Neuronal stem cell (in vitro differentiated cells): Measurements from ENCODE around the gene SLC25A22.

ENCODE experiments used
- DNase-seq: peaks from one replicate; pipeline ENCODE4 v3.0.0-alpha.2; 2013; ENCODE audit warnings: low spot score
- H2AFZ ChIP-seq: one replicate; pipeline ENCODE4 v1.6.1; 2013; ENCODE audit warnings: mild to moderate bottlenecking, low read length, inconsistent platforms
- H2AK5ac ChIP-seq: 2 replicates; pipeline ENCODE4 v1.6.1; 2013; ENCODE audit warnings: low read depth, mild to moderate bottlenecking, inconsistent platforms, low read length, moderate library complexity, mixed read lengths
- H2BK120ac ChIP-seq: 2 replicates; pipeline ENCODE4 v1.6.1; 2013; ENCODE audit warnings: low read depth, mild to moderate bottlenecking, inconsistent platforms, low read length, moderate library complexity, mixed read lengths
- H2BK12ac ChIP-seq: one replicate; pipeline ENCODE4 v1.6.1; 2013; ENCODE audit warnings: low read length, inconsistent platforms
- H2BK15ac ChIP-seq: 2 replicates; pipeline ENCODE4 v1.6.1; 2013; ENCODE audit warnings: mild to moderate bottlenecking, low read length, inconsistent platforms, mixed read lengths
- H2BK5ac ChIP-seq: one replicate; pipeline ENCODE4 v1.6.1; 2013; ENCODE audit warnings: inconsistent platforms, mild to moderate bottlenecking, low read length, moderate library complexity
- H3K14ac ChIP-seq: one replicate; pipeline ENCODE4 v1.6.1; 2013; ENCODE audit warnings: low read length, inconsistent platforms
- H3K18ac ChIP-seq: 2 replicates; pipeline ENCODE4 v1.6.1; 2013; ENCODE audit warnings: low read length, inconsistent platforms
- H3K23ac ChIP-seq: 2 replicates; pipeline ENCODE4 v1.6.1; 2013; ENCODE audit warnings: low read depth, mild to moderate bottlenecking, mixed read lengths, low read length, inconsistent platforms; ENCODE audit not compliant: poor library complexity
- H3K27ac ChIP-seq: replicated peaks from 3 replicates; pipeline ENCODE4 v1.5.1; 2013; ENCODE audit warnings: low read length, inconsistent platforms
- H3K27me3 ChIP-seq, 3 experiments: 2 replicates each; pipeline ENCODE4 v1.6.1; 2013; ENCODE audit warnings: low read length in 3 of 3, mild to moderate bottlenecking in 2 of 3, inconsistent platforms in 1 of 3, low read depth in 1 of 3, mixed read lengths in 1 of 3, moderate library complexity in 1 of 3; ENCODE audit not compliant: control insufficient read depth in 3 of 3, insufficient read depth in 3 of 3
- H3K36me3 ChIP-seq, 2 donors: replicated peaks in 1 of 2; 2 replicates each; pipeline ENCODE4 v1.6.1; 2013; ENCODE audit warnings: low read length in 2 of 2; ENCODE audit not compliant: control insufficient read depth in 2 of 2, insufficient read depth in 2 of 2
- H3K4ac ChIP-seq: 2 replicates; pipeline ENCODE4 v1.6.1; 2013; ENCODE audit warnings: inconsistent platforms, mild to moderate bottlenecking, low read length, moderate library complexity
- H3K4me1 ChIP-seq, 2 donors: 1 replicate in 1 of 2; 2 replicates in 1 of 2; pipeline ENCODE4 v1.6.1; 2013; ENCODE audit warnings: low read length in 2 of 2, low read depth in 1 of 2; ENCODE audit not compliant: control insufficient read depth in 2 of 2, insufficient read depth in 1 of 2
- H3K4me2 ChIP-seq: one replicate; pipeline ENCODE4 v1.6.1; 2013; ENCODE audit warnings: mild to moderate bottlenecking, low read length, inconsistent platforms; ENCODE audit not compliant: insufficient read depth, poor library complexity, severe bottlenecking
- H3K4me3 ChIP-seq, 2 donors: 2 replicates each; pipeline ENCODE4 v1.5.1; 2013; ENCODE audit warnings: low read length in 2 of 2, mild to moderate bottlenecking in 2 of 2, inconsistent platforms in 1 of 2, moderate library complexity in 1 of 2
- H3K79me1 ChIP-seq: one replicate; pipeline ENCODE4 v1.6.1; 2013; ENCODE audit warnings: low read depth, mild to moderate bottlenecking, inconsistent platforms, low read length, moderate library complexity
- H3K9ac ChIP-seq: one replicate; pipeline ENCODE4 v1.6.1; 2013; ENCODE audit warnings: mild to moderate bottlenecking, low read depth, low read length, inconsistent platforms; ENCODE audit not compliant: poor library complexity
- H3K9me3 ChIP-seq, 2 donors: replicated peaks in 1 of 2; 2 replicates each; pipeline versions ENCODE3 to v1.6.1; 2013; ENCODE audit warnings: low read length in 2 of 2, mild to moderate bottlenecking in 2 of 2, inconsistent platforms in 1 of 2, low read depth in 1 of 2, mixed read lengths in 1 of 2, moderate library complexity in 1 of 2; ENCODE audit not compliant: control insufficient read depth in 2 of 2, insufficient read depth in 1 of 2
- H4K8ac ChIP-seq: one replicate; pipeline ENCODE4 v1.6.1; 2013; ENCODE audit warnings: low read depth, mild to moderate bottlenecking, inconsistent platforms, low read length, moderate library complexity
- H4K91ac ChIP-seq: one replicate; pipeline ENCODE4 v1.6.1; 2013; ENCODE audit warnings: low read length, low read depth, mild to moderate bottlenecking, inconsistent platforms; ENCODE audit not compliant: poor library complexity
- WGBS, 2 donors: extraction: QIAGEN DNeasy Blood & Tissue Kit; methylation state at CpG; one replicate each; pipeline ENCODE4 v1.1.7; 2013; ENCODE audit warnings: missing lambda C conversion rate in 2 of 2, mixed read lengths in 1 of 2; ENCODE audit not compliant: insufficient read length in 2 of 2, insufficient replicate concordance in 1 of 2; ENCODE audit errors: extremely low coverage in 2 of 2; 5-methylcytosine and 5-hydroxymethylcytosine counted together

The SLC25A22 gene

GRCh38 chr11:833114-833791 is 35.2 kb upstream of the SLC25A22 start:
- peak overlapping the region; percentile 89 for H2AFZ ChIP-seq
- no CpG with 5 or more reads among the region's 55 CpGs for WGBS, 2 donors
- no peak overlapping the region for H2BK12ac ChIP-seq
- peaks cover 9 to 37% (median 18%) of the 10 kb centered on the region in 3 experiments for H3K27me3 ChIP-seq
- no peak overlapping the region for H4K8ac ChIP-seq
- H3K36me3 ChIP-seq, result peaks cover 19 to 30% of the 10 kb centered on the region in 2 donors
- peaks cover 44 to 47% of the 10 kb centered on the region in 2 donors for H3K4me1 ChIP-seq
- H2BK120ac ChIP-seq, result no peak overlapping the region
- H4K91ac ChIP-seq, result no peak overlapping the region
- peak overlapping the region; percentile 75 for H2BK15ac ChIP-seq
- peak overlapping the region; percentile 0 for H2AK5ac ChIP-seq
- H3K27ac ChIP-seq, result no peak overlapping the region
- peaks cover 22% of the 10 kb centered on the region for H3K79me1 ChIP-seq
- H3K4me3 ChIP-seq, result peak overlapping the region; percentile 62 to 89
- H3K14ac ChIP-seq, result peak overlapping the region; percentile 56
- H3K23ac ChIP-seq, result peak overlapping the region; percentile 39
- peak overlapping the region; percentile 77 for H3K4me2 ChIP-seq
- DNase-seq, result no peak
- H2BK5ac ChIP-seq, result no peak overlapping the region
- peak overlapping the region; percentile 12 for H3K4ac ChIP-seq
- peaks cover 0 to 3% of the 10 kb centered on the region in 2 donors for H3K9me3 ChIP-seq
- H3K9ac ChIP-seq, result peak overlapping the region; percentile 80
- H3K18ac ChIP-seq, result peak overlapping the region; percentile 97

GRCh38 chr11:832529-833113 is 34.5 kb upstream of the SLC25A22 start, which contains the start of gene CD151:
TSS of gene CD151 (plus strand) at chr11:832952. CDS start at chr11:836070, 3,118 bp downstream.
- no peak for DNase-seq
- H3K36me3 ChIP-seq, result peaks cover 14 to 23% of the 10 kb centered on the region in 2 donors

GRCh38 chr11:831961-832528 is 34.0 kb upstream of the SLC25A22 start:
- H3K9ac ChIP-seq, result peak overlapping the region; percentile 88
- H3K27ac ChIP-seq, result peak overlapping the region; percentile 68
- peak overlapping the region; percentile 93 for H3K23ac ChIP-seq
- H2BK120ac ChIP-seq, result peak overlapping the region; percentile 82
- DNase-seq, result no peak
- peak overlapping the region; percentile 99 for H2BK12ac ChIP-seq
- no peak overlapping the region for H4K91ac ChIP-seq
- peak overlapping the region; percentile 89 for H3K14ac ChIP-seq
- H2AK5ac ChIP-seq, result peak overlapping the region; percentile 100
- H2AFZ ChIP-seq, result peak overlapping the region; percentile 89
- H3K4ac ChIP-seq, result peak overlapping the region; percentile 95
- H2BK5ac ChIP-seq, result peak overlapping the region; percentile 91
- peaks cover 9 to 17% of the 10 kb centered on the region in 2 donors for H3K36me3 ChIP-seq
- H3K4me2 ChIP-seq, result peak overlapping the region; percentile 86
- peak overlapping the region; percentile 62 to 78 for H3K4me3 ChIP-seq
- no CpG with 5 or more reads among the region's 23 CpGs for WGBS, 2 donors
- peaks cover 0 to 3% of the 10 kb centered on the region in 2 donors for H3K9me3 ChIP-seq
- H3K18ac ChIP-seq, result peak overlapping the region; percentile 99
- peaks cover 9 to 46% (median 18%) of the 10 kb centered on the region in 3 experiments for H3K27me3 ChIP-seq
- H3K4me1 ChIP-seq, result peaks cover 53 to 57% of the 10 kb centered on the region in 2 donors
- H4K8ac ChIP-seq, result peak overlapping the region; percentile 100
- H3K79me1 ChIP-seq, result peaks cover 15% of the 10 kb centered on the region
- H2BK15ac ChIP-seq, result peak overlapping the region; percentile 100

More at GRCh38 chr11:832529-833113, 34.5 kb upstream of the SLC25A22 start, which contains the start of gene CD151:
- peak within 1 kb of the TSS; percentile 93 for H3K23ac ChIP-seq
- H2BK120ac ChIP-seq, result peak within 1 kb of the TSS; percentile 82
- H3K4me2 ChIP-seq, result peak within 1 kb of the TSS; percentile 86
- H3K14ac ChIP-seq, result peak within 1 kb of the TSS; percentile 89
- peak within 1 kb of the TSS; percentile 62 to 89 for H3K4me3 ChIP-seq
- H3K4me1 ChIP-seq, result peaks cover 50 to 53% of the 10 kb centered on the region in 2 donors
- peak within 1 kb of the TSS; percentile 91 for H2BK5ac ChIP-seq
- no CpG with 5 or more reads among the region's 67 CpGs for WGBS, 2 donors
- H2BK15ac ChIP-seq, result peak within 1 kb of the TSS; percentile 100
- H3K27me3 ChIP-seq, result peaks cover 9 to 43% (median 18%) of the 10 kb centered on the region in 3 experiments
- H2AFZ ChIP-seq, result peak within 1 kb of the TSS; percentile 89
- peak within 1 kb of the TSS; percentile 100 for H4K8ac ChIP-seq
- H3K4ac ChIP-seq, result peak within 1 kb of the TSS; percentile 95
- peak within 1 kb of the TSS; percentile 100 for H2AK5ac ChIP-seq
- peak within 1 kb of the TSS; percentile 88 for H3K9ac ChIP-seq
- peak within 1 kb of the TSS; percentile 68 for H3K27ac ChIP-seq
- peak within 1 kb of the TSS; percentile 99 for H3K18ac ChIP-seq
- peaks cover 0 to 3% of the 10 kb centered on the region in 2 donors for H3K9me3 ChIP-seq
- H3K79me1 ChIP-seq, result peaks cover 20% of the 10 kb centered on the region
- H4K91ac ChIP-seq, result no peak within 1 kb of the TSS
- H2BK12ac ChIP-seq, result peak within 1 kb of the TSS; percentile 99
